C1 segment of cervical spinal cord (tissue), 14 donors: ENCODE measurements around the gene LYSMD3.
"Not testable (repeated sequence)": the region's sequence is repeated elsewhere in the genome, so short reads cannot be mapped to it uniquely, and the experiment has no call there.

Experiments used
- DNase-seq, 14 donors: peaks; one replicate each; lab custom pipeline; 2025; lab: John Stamatoyannopoulos, UW

LYSMD3 gene

DNA sequence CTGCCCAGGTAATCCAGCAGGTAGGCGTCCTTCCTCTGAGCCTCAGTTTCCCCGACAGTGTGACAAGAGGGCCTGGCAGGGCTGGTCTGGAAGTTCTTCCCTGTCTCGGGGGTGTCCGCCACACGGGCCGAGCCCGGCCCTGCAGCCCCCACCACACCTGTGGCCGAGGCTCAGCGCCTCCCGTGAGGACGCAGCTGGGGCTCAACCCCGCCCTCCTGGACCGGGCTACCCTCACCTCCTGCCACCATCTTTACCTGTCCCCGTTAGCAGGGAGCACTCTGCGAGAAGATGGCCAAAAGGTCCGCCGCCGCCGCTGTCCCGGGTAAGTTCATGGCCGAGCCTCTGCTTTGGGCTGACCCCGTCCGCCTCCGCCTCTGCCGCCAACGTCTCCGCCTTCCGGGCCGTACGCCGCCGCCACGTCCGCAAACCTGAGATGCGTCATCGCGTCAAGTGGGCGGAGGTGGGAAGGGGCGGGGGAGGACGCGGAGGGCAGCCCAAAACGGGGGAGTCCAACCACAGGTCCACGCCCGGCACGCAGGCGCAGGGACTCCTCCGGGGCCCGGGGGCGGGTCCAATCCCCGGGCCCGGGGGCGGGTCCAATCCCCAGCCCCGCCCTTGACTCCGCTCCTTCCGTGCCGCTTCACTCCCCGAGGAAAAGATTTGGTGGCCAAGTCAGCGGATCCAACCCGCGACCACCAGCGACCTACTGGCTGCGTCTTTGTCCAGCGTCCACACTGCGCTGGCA lies at the start of gene LYSMD3:
LYSMD3 (minus strand) TSS at position 391 of the 745 bp plus-strand sequence. CDS start 4,295 bp downstream, outside the sequence.
- DNase-seq, result peak; percentile 46 to 98 (median 90)

DNA sequence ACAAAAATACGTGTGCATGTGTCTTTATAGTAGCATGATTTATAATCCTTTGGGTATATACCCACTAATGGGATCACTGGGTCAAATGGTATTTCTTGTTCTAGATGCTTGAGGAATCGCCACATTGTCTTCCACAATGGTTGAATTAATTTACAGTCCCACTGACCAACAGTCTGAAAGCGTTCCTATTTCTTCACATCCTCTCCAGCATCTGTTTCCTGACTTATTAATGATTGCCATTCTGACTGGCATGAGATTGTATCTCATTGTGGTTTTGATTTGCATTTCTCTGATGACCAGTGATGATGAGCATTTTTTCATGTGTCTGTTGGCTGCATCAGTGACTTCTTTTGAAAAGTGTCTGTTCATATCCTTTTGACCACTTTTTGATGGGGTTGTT lies 47.2 kb upstream of the LYSMD3 start:
- DNase-seq, result not testable (repeated sequence)

DNA sequence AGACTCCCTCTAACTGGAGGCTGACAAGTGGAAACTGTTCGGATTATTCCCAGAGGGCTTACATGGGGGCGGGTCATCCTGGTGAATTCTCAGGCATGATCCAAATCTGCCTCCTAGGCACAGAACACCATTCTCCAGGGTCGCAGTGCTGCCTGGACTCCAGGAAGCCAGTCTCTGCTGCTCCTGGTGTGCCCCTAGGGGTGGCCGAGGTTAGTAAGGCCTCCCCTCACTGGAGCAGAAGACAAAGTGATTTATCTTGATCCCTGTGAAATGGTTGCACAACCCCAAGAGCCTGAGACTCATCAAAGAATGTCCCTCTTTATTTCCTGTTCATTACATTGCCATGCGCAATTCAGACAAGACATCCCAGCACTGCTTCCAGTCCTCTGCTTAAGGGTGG lies 46.3 kb upstream of the LYSMD3 start:
- DNase-seq, result no peak

DNA sequence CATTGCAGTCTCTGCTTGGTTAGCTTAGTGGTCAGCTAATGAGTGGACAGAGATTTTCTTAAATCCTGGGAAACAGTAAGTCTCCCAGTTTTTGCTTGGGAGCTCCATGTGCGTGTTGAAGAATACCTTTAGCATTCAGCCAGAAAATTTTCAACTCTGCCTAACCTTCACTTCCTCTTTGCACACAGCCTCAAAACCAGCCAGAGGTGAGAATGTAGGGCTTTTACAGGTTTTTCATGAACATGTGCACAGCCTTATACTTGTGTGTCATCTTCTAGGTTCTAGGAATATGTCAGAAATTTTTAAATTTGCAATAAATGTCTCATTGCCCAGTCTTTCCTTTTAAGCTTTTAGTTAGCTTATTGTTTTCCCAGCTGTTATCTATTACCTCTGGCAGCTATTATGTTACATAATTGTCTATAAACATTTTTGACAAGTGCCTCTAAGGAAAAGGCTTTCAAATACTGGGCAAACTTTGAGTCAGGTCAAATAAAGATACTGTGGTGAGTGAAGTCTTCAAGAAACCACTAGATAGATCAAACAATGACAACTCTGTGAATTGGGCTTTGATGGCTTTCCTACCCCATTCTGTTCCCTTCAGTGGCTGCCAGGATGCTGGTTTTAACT lies 41.9 kb upstream of the LYSMD3 start:
- DNase-seq, result no peak

DNA sequence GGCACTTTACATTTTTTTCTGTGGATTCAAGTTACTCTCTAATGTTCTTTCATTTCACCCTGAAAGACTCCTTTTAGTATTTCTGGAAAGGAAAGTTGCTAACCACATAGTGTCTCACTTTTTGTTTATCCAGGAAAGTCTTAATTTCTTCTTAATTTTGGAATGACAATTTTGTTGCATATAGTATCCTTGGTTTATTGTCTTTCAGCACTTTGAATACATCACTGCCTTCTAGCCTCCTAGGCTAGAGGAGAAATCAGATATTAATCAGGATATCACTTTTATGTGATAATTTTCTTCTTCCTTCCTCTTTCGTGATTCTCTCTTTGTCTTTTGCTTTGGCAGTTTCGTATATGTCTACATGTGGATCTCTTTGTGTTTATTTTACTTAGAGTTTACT lies 40.6 kb upstream of the LYSMD3 start:
- no peak for DNase-seq

DNA sequence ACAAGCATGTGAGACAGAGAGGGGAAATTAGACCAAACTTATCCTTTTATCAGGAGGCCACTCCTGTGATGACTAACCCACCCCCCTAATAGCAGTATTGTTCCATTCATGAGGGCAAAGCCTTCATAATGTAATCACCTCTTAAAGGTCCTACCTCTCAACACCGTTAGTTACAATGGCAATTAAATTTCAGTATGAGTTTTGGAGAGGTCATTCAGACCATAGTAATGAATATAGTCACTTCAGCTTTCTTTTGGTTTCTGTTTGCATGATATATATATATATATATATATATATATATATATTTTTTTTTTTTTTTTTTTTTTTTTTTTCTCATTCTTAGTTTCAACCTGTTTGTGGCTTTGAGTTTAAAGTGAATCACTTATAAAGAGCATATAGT lies 39.7 kb upstream of the LYSMD3 start:
- DNase-seq, result no peak

DNA sequence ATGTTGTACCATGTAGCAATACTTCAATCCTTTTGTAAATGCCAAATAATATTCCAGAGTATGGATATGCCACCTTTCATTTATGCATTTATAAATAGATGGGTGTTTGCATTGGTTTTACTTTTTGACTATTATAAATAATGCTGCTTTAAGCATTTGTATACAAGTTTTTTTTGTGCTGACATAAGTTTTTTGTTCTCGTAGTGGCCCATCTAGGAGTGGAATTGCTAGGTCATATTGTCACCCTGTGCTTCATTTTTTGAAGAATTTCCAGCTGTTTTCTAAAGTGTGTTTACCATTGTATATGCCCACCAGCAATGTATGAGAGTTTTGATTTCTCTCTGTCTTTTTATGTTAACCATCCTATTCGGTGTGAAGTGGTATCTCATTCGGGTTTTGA lies 36.1 kb upstream of the LYSMD3 start:
- DNase-seq, result no peak

DNA sequence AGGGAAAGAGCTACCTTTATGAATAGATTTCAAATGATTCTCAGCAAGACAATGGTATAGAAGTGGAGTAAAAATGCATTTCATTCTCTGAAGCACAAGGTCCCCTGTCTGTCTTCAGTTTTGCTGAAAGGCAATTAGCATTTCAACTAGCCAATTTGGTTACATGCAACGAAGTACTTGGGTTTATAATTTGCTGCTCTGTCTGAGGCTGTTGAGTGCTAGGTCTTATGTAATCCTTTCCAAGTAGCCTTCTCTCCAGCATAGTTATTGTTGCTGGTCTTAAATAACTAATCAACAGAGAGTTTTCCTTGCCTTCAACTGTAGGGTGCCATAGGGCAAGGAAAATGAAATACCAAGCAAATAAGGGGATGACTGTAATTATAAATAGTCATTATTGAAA lies 33.7 kb upstream of the LYSMD3 start:
- no peak for DNase-seq

DNA sequence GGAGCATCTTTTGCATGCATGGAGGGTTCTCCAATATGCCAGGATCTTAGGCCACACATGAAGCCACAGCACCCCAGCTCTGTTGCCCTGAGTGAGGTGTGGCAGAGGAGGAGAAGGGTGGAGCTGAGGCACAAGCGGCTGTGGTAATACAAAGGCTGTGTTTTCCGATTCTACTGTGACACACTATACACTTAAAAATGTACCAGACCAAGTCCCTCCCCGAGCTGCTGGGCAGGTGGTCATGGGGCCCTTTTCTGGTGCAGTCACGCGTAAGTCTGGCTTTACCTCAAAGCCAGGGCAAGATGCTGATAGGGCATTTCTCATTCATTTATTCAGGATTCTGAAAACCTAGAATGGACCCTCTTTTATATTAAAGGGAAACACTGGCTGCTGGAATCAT lies 33.0 kb upstream of the LYSMD3 start:
- no peak for DNase-seq

DNA sequence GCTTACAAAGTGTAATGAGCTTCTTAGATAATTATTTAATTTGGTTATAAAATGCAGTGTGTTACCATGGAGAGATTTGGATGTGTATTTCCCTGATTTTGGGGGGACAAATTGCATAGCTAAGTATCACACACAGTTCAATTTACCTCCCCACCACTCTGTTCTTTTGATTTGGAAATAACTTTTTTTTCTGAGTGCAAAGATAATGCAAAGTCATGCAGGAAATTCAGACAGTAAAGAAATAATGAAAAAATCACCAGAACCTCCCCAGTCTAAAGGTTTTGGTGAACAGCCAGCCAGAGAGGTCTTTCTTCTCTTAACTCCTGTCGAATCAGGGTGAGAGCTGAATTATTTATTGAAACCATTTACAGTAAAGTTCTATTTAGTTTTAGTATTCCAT lies 32.4 kb upstream of the LYSMD3 start:
- DNase-seq, result no peak

DNA sequence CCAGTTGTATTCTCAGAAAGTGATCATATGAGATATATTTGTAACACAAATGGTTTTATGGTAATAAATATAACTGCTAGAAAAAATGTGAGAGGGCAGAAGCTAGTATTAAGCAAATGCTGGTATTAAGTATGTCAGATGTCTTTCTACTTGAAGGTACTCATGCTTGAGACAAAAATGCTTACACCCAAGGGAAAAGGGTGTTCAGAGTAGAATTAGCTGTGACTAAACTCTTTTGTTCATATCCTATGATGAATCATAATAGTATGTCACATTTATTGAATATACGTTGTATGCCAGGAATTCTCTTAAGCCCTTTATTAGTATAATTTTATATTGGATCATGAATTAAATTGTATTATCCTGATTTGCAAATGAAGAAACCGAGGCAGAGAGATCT lies 31.4 kb upstream of the LYSMD3 start:
- no peak for DNase-seq

DNA sequence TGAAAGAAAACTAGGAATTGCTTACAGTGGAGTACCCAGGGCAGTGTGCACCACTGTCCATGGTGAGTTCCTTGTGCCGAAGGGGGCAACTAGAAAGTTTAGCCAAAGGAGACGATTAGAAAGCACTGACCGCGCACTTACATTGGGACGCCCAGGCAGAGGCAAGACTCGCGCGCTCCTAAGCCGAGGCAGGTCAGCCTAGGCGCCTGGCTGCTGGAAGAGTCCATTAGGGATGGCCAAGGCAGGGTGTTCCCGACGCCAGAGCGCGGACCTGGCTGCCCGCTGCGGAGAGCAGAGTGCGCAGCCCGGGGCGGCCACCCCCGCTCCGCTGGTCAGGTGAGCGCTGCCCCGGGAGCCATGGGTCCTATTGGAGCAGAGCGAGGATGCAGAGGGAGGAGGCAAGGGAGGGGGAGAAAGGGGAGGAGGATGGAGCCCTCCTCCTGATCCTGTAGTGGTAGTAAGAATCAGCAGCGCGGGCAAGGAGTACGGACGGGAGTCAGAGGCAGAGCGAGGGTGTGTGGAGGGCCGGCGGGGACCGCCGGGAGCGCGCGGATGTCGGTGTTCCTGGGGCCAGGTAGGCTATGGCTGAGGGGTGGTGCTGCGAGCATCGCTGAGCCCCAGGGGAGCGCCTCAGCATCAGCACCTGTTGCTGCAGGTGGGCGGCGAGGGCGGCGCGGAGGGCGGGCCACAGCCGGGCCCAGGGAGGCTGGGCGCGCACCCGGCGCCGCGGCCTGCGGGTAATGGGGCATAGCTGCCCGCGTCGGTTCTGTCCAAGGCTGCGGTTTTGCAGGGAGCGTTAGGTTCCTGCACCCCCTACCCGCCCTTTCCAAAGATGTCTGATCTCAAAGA lies 29.2 kb upstream of the LYSMD3 start, which contains the start of gene ADGRV1:
ADGRV1 (plus strand) TSS at position 454 of the 849 bp plus-strand sequence; CDS start at position 553, 99 bp downstream.
- DNase-seq, result peak in 10 of 14 donors; percentile 19 to 97 (median 38)

DNA sequence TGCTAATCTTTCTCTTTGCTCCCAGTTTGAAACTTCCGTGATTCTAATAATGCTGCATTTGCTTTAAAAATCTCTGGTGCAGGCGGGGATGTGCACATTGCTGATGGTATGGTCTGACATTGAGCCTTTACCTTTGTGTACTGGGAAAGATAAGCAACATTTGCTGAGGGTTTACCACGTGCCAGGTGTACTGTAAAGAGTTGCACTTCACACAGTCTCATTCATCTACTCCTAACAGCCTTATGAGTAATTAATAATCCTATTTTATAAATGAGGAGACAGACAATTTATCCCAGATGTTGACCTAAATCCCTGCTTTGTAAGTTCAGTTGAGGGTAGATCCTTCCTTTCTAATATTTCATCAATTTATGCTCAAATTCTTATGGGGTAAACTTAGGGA lies 28.5 kb upstream of the LYSMD3 start:
- DNase-seq, result no peak

DNA sequence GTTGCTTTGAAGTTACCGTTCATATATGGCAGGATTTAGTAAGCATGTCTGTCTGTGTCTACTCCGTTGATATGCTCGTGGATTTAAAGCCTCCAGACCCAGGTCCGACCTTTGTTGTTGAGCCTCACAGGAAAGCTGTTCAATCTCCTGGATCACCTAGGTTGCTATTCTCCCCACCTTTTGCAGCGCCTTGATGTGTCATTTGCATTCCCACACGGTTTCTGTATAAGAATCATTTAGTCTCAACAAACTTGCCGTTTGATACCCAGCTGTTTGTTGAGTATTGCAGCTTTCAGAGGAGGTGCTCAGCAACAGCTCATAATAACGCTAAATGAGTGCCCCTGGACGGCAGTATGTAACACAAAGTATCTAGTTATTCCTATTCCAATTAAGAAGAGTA lies 28.0 kb upstream of the LYSMD3 start:
- DNase-seq, result peak in 1 of 14 donors; percentile 28

DNA sequence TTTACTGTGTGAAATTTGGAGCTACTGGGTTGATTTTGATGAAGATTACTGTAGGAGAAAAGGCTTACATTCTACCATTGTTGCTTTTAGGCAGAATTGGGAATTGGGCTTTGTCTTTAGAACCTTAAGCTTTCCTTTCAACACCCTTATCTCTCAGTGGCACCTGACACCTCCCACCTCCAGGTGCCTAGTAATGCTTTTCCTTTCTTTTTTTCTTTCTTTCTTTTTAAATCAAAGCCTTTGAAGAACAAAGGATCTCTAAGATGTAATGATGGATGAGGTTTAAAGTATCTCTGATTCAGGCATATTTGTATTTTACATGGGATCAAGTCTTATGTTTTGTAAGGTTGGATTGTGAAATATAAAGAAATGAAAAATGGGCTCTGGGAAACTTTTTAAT lies 26.3 kb upstream of the LYSMD3 start:
- no peak for DNase-seq

DNA sequence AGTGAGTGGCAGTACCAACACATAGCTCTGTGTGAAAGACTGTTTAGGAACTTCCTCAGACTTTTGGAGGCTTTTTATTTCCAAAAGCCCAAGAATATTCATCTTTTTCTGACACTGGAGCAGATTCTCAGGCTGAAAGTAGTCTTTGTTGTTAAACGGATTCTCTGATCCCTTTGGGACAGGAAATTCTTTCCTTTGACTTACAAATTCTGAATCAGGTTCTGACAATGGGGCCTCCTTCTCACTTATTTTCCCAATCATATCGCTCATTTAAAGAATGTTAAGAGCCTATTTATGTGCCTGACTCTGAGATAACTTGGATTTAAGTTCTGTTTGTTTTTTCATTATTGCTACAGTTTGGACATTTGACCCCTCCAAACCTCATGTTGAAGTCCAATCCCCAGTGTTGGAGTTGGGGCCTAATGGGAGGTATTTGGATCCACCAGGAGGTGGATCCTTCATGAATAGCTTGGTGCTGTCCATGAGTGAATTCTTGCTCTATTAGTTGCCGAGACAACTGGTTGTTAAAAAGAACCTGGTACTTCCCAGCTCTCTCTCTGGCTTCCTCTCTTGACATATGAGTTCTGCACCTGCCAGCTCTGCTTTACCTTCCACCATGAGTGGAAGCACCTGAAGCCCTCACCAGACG lies 25.1 kb upstream of the LYSMD3 start:
- DNase-seq, result no peak

DNA sequence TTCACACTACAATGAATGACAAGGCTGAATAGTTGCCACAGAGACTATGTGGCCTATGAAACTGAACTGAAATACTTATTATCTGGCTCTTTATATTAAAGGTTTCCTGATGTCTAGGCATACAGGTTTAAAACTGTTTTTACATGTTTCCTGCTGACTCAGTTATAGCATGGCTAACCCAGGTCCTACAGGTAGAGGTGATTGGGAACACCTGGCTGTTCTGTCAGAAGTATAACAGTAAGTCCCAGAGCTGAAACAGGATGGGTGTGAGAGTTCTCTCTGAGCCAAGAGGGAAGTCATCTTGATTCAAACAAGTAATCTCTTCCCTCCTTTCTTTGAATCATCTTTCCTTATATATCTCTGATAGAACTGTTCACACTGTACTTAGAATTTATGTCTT lies 24.3 kb upstream of the LYSMD3 start:
- no peak for DNase-seq

DNA sequence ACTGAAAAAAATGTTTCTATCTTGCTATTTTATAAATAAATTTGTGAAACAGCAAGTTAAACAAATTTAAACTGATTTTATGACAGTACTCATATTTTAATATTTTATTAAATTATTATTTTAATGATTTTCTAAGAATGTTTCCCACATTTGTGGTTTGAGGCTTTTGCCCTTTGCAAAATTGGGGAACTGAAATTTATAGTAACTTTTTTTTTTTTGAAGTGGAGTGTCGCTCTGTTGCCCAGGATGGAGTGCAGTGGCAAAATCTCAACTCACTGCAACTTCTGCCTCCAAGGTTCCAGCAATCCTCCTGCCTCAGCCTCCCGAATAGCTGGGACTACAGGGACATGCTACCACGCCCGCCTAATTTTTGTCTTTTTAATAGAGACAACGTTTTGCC lies 22.0 kb upstream of the LYSMD3 start:
- DNase-seq, result no peak

DNA sequence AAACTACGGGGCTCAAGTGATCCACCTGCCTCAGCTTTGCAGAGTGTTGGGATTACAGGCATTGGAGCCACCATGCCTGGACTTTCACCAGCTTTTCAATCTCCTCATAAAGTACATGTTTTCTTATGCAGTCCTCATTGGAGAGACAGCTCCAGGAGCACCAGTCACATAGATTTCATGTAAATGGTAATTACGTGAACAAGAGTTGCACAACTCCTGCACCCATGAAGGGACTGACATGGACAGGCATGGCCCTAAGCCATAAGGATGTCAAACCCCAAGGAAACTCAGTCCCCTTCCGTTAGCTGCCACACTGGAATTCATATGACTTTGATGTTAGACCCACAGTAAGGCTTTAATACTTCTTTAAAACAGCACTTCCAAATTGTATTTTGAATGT lies 21.6 kb upstream of the LYSMD3 start:
- no peak for DNase-seq

DNA sequence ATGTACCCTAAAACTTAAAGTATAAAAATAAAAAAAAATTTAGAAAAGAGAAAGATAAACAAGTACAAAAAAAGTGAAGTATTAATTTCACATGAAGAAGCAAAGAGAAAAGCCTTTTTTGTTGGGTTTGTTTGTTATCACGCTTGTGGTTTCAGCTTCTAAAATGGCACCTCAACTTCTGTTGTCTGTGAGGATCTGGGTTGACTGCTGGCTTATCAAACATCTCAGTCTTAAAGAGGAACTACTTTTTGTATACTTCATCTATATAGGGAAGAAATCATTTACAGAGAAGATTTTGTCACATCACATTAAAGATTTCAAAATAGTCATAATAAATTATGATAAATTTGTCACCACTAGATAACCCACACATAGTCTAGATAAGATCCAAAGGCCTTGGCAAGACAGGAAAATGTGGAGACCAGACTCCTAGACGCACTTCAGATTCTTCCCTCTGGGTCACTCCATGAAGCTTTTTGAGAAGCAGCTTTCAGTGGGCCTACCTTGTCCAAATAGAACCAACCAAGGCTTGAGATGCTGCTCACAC lies 20.4 kb upstream of the LYSMD3 start:
- no peak for DNase-seq

DNA sequence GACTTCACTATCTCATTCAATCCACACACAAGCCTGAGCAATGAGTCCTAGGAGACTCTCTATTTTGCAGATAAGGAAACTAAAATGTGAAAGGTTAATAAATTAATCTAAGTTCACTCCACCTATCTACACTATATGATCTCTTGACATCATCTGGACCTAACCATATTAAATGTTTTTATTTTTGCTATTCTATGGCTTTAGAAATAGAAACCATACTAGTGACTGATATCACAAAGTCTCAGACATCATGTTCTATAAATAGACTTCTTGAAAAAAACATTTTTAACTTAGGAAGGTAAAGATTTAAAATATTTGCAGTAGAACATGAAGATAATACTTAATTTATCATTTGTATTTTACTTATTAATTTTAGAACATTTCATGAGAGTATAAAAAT lies 19.8 kb upstream of the LYSMD3 start:
- DNase-seq, result no peak
